GM08714 (cell line): Measurements from ENCODE around the gene SHC4.

Source experiments
- H3K4me3 ChIP-seq: fragments of 200-500 bp; sonication (Bioruptor generic); 2 replicates; pipeline ENCODE4 v1.5.1; 2014; ENCODE audit warnings: mild to moderate bottlenecking, low read length, inconsistent platforms
- ZNF274 ChIP-seq: IDR thresholded peaks from 2 replicates; pipeline ENCODE4 v1.6.1; 2012; ENCODE audit warnings: mild to moderate bottlenecking, low read depth, low read length

The SHC4 gene

DNA sequence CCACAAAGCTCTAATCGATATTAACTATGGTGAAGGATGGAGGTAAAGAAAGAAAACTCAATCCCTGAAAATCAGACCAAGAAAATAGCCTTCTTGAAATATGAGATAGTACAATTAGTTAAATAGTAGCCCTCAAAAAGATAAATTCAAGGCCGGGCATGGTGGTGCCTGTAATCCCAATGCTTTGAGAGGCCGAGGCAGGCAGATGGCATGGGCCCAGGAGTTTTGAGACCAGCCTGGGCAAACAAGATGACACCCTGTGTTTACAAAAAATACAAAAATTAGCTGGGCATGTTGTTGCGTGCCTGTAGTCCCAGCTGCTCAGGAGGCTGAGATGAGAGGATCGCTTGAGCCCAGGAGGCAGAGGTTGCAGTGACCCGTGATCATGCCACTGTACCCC lies 121.2 kb downstream of the SHC4 start:
- H3K4me3 ChIP-seq = no peak overlapping the region
- TF ChIP-seq ZNF274 = no peak

DNA sequence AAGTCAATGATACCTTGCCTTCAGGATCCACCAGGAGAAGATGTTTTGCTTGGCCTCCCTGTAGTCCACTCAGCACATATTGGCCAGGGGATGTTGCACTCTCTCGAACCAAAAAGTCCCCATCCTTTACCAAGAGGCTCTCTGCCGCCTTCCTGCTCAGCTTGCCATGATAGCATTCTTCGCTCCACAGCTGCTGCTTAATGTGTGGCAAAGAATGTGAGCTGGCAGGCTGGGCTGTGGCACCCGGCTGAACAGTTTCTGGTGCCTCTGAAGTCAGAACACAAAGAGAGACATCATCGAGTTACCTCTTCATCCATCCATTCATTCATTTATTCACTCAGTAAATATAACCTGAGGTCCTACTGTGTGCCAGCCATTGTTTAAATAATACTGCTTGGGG lies 129.0 kb downstream of the SHC4 start:
- no peak overlapping the region for H3K4me3 ChIP-seq
- TF ChIP-seq ZNF274 = no peak

DNA sequence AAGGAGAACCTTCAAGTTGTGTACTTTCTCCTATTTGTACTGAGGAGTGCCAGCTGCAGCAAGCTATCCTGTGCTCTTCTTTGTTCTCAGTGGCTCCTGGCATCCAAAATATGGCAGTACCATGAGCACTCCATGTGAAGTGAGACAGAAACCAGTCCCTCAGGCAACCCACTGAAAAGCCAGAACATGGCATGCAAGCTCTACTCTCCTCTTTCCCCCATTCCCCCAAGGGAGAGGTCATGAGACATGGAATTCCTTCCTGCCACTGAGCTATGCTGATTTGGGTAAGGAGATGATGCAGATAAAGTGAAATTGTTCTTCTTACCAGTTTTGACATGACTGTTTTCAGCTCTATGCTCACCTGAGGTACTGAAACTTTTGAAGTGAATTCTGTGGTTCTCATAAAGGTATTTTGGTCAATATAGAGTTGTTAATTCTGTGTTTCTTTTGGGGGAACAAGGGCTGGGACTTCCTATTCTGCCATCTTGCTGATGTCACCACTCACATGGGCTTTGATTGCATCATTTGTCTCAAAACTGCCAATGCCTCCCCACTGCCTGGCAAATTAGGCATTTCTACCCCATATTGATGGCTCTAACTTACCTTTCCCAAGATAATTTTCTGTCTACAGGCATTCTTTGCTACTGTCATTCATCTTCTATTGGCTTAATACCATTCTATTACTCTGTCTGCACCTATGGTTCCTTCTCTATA lies 130.0 kb downstream of the SHC4 start:
- no peak for TF ChIP-seq ZNF274
- no peak overlapping the region for H3K4me3 ChIP-seq

DNA sequence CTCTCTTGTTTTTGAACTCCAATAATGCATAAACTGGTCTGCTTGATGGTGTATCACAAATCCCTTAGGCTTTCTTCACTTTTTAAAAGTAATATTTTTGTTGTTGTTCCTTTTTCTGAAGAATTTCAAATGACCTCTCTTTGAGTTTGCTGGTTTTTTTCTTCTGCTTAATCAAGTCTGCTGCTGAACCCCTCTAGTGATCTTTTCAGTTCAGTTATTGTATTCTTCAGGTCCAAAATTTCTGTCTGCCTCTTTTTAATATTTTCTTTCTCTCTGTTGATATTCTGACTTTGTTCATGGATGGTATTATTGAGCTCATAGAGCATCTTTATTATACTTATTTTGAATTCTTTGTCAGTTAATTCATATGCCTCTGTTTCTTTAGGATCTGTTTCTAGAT lies 131.1 kb downstream of the SHC4 start:
- no peak for TF ChIP-seq ZNF274
- no peak overlapping the region for H3K4me3 ChIP-seq

DNA sequence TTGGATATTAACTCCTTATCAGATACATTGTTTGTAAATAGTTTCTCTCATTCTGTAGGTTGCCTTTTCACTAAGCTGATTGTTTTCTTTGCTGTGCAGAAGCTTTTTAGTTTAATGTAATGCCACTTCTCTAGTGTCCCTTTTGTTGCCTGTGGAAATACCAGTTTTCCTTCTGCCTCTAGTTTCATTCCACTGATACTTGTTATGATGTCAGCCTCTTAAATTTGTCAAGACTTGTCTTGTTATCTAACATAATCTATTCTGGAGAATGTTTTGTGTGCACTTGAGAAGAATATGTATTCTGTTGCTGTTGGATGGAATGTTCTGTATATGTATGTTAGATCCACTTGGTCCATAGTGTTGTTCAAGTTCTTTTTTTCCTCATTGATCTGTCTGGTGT lies 134.8 kb downstream of the SHC4 start:
- no peak for TF ChIP-seq ZNF274

DNA sequence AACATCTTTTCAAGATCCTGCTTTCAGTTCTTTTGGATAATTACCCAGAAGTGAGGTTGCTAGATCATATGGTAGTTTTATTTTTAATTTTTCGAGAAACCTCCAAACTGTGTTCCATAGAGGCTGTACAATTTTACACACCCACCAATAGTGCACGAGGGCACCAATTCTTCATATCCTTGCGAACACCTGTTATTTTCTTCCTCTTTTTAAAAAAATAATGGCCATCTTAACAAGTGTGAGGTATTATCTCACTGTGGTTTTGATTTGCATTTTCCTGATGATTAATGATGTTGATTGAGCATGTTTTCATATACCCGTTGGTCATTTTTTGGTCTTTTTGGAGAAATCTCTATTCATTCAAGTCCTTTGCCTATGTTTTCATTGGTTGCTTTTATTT lies 135.2 kb downstream of the SHC4 start:
- TF ChIP-seq ZNF274 = no peak
- H3K4me3 ChIP-seq = no peak overlapping the region

More for the DNA sequence above, 134.8 kb downstream of the SHC4 start:
- no peak overlapping the region for H3K4me3 ChIP-seq

DNA sequence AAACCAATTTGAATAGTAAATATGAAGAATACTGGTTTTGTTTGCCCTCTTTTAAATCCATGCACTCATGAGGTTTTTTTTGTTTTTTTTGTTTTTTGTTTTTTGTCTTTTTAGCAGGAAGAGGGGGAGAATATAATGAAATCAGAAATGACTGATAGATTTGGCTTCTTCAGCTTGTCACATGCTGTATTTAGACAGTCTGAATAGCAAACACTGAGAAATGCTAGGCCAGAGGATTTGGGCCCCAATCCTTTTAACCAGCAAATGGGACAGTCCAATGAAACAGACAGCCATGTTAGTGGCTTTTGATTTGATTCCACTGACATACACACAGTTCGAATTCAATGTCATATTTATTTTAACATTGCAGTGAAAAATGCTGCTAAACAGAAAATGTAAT lies 138.6 kb downstream of the SHC4 start:
- TF ChIP-seq ZNF274 = no peak

DNA sequence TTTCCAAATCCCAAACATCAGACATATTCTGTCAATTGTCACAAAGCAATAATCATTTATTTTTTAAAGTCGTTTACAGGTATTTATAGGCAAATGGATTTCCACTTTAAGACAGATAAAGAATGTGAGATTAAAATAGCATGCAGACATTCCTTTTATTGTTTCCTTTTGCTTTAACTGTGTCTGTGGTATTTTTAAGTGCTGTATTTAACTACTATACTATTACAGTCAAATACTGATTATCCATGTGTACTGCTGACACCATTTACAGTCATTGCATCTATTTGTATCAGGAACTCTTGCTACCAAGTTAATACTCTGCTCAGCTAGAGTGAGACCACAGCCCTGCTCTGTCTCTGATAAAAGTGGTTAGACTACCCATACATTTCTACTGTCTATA lies 140.0 kb downstream of the SHC4 start:
- H3K4me3 ChIP-seq = no peak overlapping the region
- TF ChIP-seq ZNF274 = no peak

More for the DNA sequence above, 138.6 kb downstream of the SHC4 start:
- H3K4me3 ChIP-seq = no peak overlapping the region

DNA sequence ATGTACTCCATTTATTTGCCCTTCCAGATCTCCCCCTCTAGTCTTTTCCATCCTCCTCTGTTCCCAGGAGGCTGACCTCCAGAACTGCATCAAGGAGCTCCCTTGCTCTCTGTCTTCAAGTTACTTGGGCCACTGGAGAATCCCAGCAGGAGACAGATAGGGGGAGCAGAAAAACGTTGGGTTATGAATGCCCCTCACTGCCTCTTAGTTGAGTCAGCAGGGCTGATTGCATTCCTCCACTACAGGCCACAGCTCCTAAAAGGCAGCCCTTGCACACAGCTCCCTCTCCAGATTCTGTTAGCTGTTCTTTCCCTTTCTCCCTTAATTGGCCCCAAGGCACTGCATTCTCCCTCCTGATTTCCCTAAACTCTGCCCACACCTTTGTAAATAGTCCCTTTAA lies 140.5 kb downstream of the SHC4 start:
- no peak for TF ChIP-seq ZNF274
- no peak overlapping the region for H3K4me3 ChIP-seq

DNA sequence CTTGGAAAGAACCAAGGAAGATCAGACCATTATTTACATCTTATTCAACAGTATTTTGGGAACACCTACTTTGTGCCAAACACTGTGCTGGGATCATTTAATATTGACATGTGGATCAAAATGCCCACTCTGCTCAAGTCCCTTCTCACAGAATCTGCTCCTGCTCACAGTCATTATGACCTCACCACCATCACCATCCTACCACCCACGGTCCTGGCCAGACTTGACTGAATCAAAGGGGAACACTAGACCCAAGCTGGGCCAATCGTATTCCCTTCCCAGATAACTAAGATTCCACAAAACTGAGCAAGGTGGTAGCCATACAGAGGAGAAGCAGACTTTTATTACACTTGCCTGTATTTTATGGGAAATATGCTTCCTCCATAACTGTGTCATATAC lies 149.4 kb downstream of the SHC4 start:
- H3K4me3 ChIP-seq = no peak overlapping the region
- TF ChIP-seq ZNF274 = no peak

DNA sequence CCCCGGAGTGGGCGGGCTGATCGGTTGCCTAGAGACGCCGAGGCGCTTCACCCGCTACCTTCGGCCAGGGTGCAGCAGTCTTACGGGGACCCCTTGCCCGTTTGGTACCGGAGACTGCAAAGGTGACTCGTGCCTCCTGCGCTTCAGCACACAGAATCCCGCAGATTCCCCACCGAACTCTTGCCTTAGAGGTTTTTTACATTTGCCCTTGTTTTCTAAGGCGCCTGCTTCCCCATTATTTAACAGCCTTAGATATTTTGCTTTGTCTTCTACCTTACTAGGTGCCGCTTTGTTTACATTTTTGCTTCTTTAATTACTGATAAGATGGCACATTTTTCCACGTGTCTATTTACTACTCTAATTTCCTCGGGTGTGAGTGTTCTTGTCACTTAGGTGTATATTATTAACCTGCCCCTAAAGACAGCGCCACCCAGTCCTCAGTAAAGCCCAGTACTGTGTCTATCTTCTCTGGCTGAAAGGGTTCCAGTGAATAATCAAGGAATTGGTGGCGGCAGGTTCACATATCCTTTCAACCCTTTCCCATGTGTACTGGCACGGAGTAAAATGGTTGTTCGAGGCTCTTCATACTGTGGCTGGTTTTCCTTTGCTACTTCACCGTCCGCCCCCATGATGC lies 152.3 kb downstream of the SHC4 start:
- peak overlapping the region; percentile 80 for H3K4me3 ChIP-seq
- TF ChIP-seq ZNF274 = no peak

DNA sequence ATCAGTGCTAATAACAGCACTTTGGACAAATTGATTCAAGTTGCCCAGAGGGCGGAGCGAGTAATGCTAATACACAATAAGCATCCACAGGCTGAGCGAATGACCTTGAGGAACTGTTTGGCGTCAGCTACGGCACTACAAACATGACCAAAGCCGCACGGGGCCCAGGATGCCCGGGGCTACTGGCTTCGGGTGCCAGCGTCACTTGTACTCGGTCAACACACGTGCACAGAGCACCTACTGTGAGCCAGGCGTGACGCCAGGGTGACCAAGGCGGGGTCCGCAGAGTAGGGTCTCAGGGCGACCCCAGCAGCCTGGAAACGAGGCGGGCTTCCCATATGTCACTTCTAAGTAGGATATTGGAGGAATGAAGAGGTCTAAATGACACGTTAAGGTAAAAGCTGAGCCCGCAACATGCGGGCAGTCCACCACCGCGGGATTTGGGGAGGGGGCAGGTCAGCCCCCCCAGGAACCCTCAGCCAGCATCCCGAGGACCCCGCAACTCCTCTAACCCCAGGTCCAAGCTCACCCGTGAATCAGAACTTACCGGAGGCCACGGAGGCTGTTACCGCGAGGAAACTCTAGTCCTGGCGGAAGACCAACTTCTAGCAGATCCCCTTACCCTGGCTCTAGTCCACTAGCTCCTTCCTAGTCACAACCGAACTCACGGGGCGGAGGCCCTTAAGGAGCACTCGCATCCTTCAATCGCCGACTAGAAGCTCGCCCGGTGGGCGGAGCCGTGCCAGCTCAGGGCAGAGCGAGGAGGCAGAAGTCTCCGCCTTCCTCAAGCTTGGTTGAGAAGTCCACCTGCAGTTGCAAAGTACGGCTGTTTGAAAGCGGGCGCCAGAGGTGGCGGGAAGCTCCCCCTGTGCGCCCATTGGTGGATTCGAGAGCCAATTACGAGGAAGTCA lies 153.1 kb downstream of the SHC4 start, which contains the start of gene CEP152:
Gene CEP152 (minus strand): TSS at position 656 of the 911 bp plus-strand sequence. CDS start 5,420 bp downstream, outside the sequence.
- H3K4me3 ChIP-seq = peak within 1 kb of the TSS; percentile 82
- TF ChIP-seq ZNF274 = no peak

DNA sequence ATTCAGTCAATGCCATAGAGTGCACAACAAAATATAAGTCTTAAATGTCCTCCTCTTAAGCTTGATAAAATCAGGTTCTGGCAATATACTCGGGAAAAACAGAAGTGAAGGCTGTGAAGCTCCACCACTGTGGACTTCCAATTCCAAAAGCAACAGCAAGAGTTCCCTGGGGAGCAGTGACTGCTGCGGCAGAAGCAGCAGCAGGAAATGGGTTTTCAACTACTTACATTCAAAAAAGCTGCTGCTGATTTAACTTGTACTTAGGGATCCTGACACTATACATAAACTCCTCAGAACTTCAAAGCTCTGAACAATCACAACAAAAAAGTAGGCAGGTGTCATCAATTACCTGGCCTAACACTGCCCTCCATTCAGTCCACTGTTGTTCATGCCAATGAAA lies 157.6 kb downstream of the SHC4 start:
- TF ChIP-seq ZNF274 = no peak
- peak overlapping the region; percentile 45; the same call in 1 of the 2 replicates for H3K4me3 ChIP-seq

DNA sequence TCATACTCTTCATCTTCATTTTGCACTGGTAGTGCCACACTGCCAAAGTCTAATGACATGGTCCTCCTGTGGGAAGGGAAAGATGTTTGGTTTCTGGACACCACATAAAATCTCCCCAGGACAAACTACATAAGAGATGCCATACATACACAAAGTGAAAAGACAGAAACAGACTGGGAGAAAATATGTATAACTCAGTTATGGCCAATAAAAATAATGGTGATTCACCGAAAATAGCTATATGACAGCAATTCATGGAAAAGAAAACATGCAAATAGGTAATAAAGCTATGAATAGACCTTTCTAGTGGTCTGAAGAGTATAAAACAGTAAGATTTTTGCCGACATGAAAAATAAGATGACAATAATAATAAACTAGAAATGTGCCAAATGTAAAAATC lies 158.1 kb downstream of the SHC4 start:
- TF ChIP-seq ZNF274 = no peak
- no peak overlapping the region for H3K4me3 ChIP-seq
